MM.1S (cell line): Measurements from ENCODE around the gene AAR2.

Experiments
- DNase-seq: peaks from one replicate; pipeline ENCODE4 v3.0.0-alpha.2; 2015
- H2AFZ ChIP-seq: fragments of 300-600 bp; sonication (generic); 2 replicates; pipeline ENCODE4 v1.6.0; 2016; ENCODE audit warnings: antibody characterized with exemption, low read length
- H3F3A ChIP-seq: fragments of 300-600 bp; sonication (generic); 2 replicates; pipeline ENCODE4 v1.6.1; 2016; ENCODE audit warnings: mild to moderate bottlenecking, antibody characterized with exemption, low read length, moderate library complexity, mixed read lengths; ENCODE audit not compliant: insufficient read depth
- H3K27ac ChIP-seq: fragments of 300-600 bp; sonication (generic); 2 replicates; pipeline ENCODE4 v1.5.1; 2016; ENCODE audit warnings: mild to moderate bottlenecking, low read length
- H3K27me3 ChIP-seq: fragments of 300-600 bp; sonication (generic); replicated peaks from 2 replicates; pipeline ENCODE4 v1.6.0; 2016; ENCODE audit warnings: low read length; ENCODE audit not compliant: insufficient read depth
- H3K36me3 ChIP-seq: fragments of 300-600 bp; sonication (generic); replicated peaks from 2 replicates; pipeline ENCODE4 v1.6.1; 2016; ENCODE audit warnings: mild to moderate bottlenecking, low read length, mixed read lengths; ENCODE audit not compliant: insufficient read depth
- H3K4me1 ChIP-seq: fragments of 300-600 bp; sonication (generic); 2 replicates; pipeline ENCODE4 v1.6.1; 2016; ENCODE audit warnings: low read length, mixed read lengths
- H3K4me2 ChIP-seq: fragments of 300-600 bp; sonication (generic); 2 replicates; pipeline ENCODE4 v1.6.0; 2016; ENCODE audit warnings: low read depth, low read length
- H3K4me3 ChIP-seq: fragments of 300-600 bp; sonication (generic); 2 replicates; pipeline ENCODE4 v1.5.1; 2016; ENCODE audit warnings: low read length, mixed read lengths
- H3K79me2 ChIP-seq: fragments of 300-600 bp; sonication (generic); 2 replicates; pipeline ENCODE4 v1.6.1; 2016; ENCODE audit warnings: mixed run types, low read length, mixed read lengths
- H3K9ac ChIP-seq: fragments of 300-600 bp; sonication (generic); 2 replicates; pipeline ENCODE4 v1.6.1; 2016; ENCODE audit warnings: low read length, mixed read lengths
- H3K9me2 ChIP-seq: fragments of 300-600 bp; sonication (generic); replicated peaks from 2 replicates; pipeline ENCODE4 v1.6.1; 2016; ENCODE audit warnings: mild to moderate bottlenecking, low read length, mixed read lengths; ENCODE audit not compliant: insufficient read depth
- H3K9me3 ChIP-seq: fragments of 300-600 bp; sonication (generic); replicated peaks from 2 replicates; pipeline ENCODE4 v1.6.1; 2016; ENCODE audit warnings: mild to moderate bottlenecking, low read length, mixed read lengths; ENCODE audit not compliant: insufficient read depth
- H4K20me1 ChIP-seq: fragments of 300-600 bp; sonication (generic); 2 replicates; pipeline ENCODE4 v1.6.1; 2016; ENCODE audit warnings: mild to moderate bottlenecking, low read length, moderate library complexity, mixed read lengths; ENCODE audit not compliant: insufficient read depth
- EZH2 ChIP-seq: fragments of 300-600 bp; sonication (generic); optimal IDR thresholded peaks from 2 replicates; pipeline ENCODE3; 2017; ENCODE audit warnings: low read depth, mild to moderate bottlenecking, antibody characterized with exemption, low read length, mixed read lengths
- EZH2phosphoT487 ChIP-seq: fragments of 300-600 bp; sonication (generic); IDR thresholded peaks from 2 replicates; pipeline ENCODE4 v1.6.1; 2018; ENCODE audit warnings: antibody characterized with exemption, low read length
- TF ChIP-seq, protein P1 (sequence below): fragments of 300-600 bp; sonication (generic); IDR thresholded peaks from 2 replicates; pipeline ENCODE4 v1.5.1; 2016; ENCODE audit warnings: antibody characterized with exemption, low read length, mixed read lengths

The AAR2 gene

DNA sequence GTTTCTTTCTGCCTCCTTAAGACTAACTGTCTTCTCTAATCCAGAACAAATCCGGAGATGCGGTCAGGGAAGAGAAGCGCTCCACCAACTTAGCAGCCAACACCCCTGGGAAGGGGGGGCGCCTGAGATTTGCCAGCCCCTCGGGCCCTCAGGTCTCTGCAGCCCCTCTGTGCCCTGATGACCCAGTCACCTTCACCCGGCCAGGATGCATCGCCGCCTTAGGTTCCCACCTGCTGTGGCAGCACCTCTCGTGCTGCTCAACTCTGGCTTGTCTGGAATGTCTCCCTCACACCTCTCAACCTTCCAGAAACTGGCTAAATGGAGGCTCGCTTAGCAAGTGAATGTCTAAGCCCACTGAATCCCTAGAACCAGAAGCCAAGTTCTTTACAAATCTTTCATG is 28.0 kb upstream of the AAR2 start:
- no peaks in the 10 kb centered on the region for H3K79me2 ChIP-seq
- no peak for DNase-seq
- H3K36me3 ChIP-seq = no peaks in the 10 kb centered on the region
- no peaks in the 10 kb centered on the region for H3F3A ChIP-seq
- no peaks in the 10 kb centered on the region for H3K4me1 ChIP-seq
- H3K4me2 ChIP-seq = no peak overlapping the region
- no peaks in the 10 kb centered on the region for H3K9me2 ChIP-seq
- H3K27ac ChIP-seq = no peak overlapping the region
- H2AFZ ChIP-seq = no peak overlapping the region
- no peak overlapping the region for H3K9ac ChIP-seq
- H3K9me3 ChIP-seq = no peaks in the 10 kb centered on the region
- TF ChIP-seq, protein P1, sequence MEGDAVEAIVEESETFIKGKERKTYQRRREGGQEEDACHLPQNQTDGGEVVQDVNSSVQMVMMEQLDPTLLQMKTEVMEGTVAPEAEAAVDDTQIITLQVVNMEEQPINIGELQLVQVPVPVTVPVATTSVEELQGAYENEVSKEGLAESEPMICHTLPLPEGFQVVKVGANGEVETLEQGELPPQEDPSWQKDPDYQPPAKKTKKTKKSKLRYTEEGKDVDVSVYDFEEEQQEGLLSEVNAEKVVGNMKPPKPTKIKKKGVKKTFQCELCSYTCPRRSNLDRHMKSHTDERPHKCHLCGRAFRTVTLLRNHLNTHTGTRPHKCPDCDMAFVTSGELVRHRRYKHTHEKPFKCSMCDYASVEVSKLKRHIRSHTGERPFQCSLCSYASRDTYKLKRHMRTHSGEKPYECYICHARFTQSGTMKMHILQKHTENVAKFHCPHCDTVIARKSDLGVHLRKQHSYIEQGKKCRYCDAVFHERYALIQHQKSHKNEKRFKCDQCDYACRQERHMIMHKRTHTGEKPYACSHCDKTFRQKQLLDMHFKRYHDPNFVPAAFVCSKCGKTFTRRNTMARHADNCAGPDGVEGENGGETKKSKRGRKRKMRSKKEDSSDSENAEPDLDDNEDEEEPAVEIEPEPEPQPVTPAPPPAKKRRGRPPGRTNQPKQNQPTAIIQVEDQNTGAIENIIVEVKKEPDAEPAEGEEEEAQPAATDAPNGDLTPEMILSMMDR = no peak
- TF ChIP-seq EZH2 = no peak
- no peak for TF ChIP-seq EZH2phosphoT487
- no peaks in the 10 kb centered on the region for H3K27me3 ChIP-seq
- H3K4me3 ChIP-seq = no peak overlapping the region
- H4K20me1 ChIP-seq = no peaks in the 10 kb centered on the region

DNA sequence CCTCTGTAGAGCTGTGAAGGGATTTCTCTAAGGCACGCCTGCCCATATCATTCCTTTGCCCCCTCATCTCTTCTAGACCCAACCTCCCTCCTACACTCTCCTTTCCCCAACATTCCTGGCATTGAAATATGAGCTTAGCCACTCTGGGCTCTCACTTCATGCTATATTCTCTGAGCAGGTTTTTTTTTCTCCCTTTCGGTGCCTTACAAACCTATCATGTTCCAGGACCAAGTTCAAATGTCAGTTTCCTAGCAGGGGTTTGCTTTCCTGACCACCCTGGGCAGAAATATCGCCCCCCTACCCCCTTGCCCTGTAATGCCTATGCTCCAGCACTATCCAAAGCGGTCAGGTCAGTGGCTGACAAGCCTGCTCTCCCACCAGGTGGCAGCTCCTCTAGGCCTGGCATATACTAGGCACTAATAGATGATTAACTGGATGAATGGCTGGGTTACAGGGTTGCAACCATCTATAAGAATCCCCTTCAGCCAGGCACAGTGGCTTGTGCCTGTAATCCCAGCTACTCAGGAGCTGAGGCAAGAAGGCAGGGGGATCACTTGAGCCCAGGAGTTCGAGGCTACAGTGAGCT is 25.7 kb upstream of the AAR2 start:
- Histone ChIP-seq H3K4me2 (no peak overlapping the region), H2AFZ (no peak overlapping the region), H3K9me2 (no peaks in the 10 kb centered on the region), H3K27ac (no peak overlapping the region), H3F3A (no peaks in the 10 kb centered on the region), H3K4me1 (no peaks in the 10 kb centered on the region), H3K9ac (no peak overlapping the region), H3K4me3 (no peak overlapping the region), H3K36me3 (no peaks in the 10 kb centered on the region), H3K79me2 (no peaks in the 10 kb centered on the region), H4K20me1 (no peaks in the 10 kb centered on the region), H3K9me3 (no peaks in the 10 kb centered on the region), H3K27me3 (no peaks in the 10 kb centered on the region)
- no peak for DNase-seq
- TF ChIP-seq EZH2phosphoT487 (no peak), EZH2 (no peak)
- TF ChIP-seq, protein P1 = no peak

DNA sequence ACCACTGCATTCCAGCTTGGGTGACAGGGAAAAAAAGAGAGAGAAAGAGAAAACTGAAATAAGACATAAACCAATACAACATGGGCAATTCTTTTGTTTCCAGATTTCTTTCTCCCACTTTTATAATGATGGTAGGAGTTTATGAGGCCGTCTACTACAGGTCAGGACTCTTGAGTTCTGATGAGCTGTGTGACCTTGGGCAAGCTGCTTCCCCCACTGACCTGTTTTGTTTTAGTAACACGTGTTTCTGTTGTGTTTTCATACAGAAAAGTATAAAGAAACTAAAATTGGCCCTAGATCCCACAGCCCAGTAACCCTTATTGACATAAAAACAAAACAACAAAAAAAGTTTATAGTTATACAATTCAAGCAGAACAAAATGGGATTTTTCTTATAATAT is 22.9 kb upstream of the AAR2 start:
- H3K4me3 ChIP-seq = no peak overlapping the region
- no peaks in the 10 kb centered on the region for H3F3A ChIP-seq
- no peaks in the 10 kb centered on the region for H3K27me3 ChIP-seq
- H2AFZ ChIP-seq = no peak overlapping the region
- TF ChIP-seq, protein P1 = no peak
- no peak for TF ChIP-seq EZH2
- no peak for TF ChIP-seq EZH2phosphoT487
- H3K9ac ChIP-seq = no peak overlapping the region
- 0 out of 2 replicates have a peak, but pooled peaks cover 7% of the 10 kb centered on the region for H3K4me1 ChIP-seq
- no peaks in the 10 kb centered on the region for H4K20me1 ChIP-seq
- H3K9me2 ChIP-seq = no peaks in the 10 kb centered on the region
- no peak overlapping the region for H3K4me2 ChIP-seq
- H3K79me2 ChIP-seq = no peaks in the 10 kb centered on the region
- no peak overlapping the region for H3K27ac ChIP-seq
- H3K9me3 ChIP-seq = no peaks in the 10 kb centered on the region
- no peaks in the 10 kb centered on the region for H3K36me3 ChIP-seq
- DNase-seq = no peak
